ENCODE results near the gene SLC35F4. TPM values are rescaled to one million over a fixed set of nuclear protein-coding genes. Genes with fewer than 3 reads are reported as not detected.

Gene SLC35F4
- total and polyA plus RNA-seq, 2 of the 4 experiments (the other 2 are of a cell fraction), result not detected

- Histone ChIP-seq H3K4me1 (ENCODE audit: control insufficient read depth, insufficient read depth, low read length) (no peaks in the 10 kb centered on the region), H3K9me1 (ENCODE audit: insufficient read depth, low read length) (no peaks in the 10 kb centered on the region), H3K4me3 (ENCODE audit: insufficient read depth, low read depth, low read length) (no peak overlapping the region), H2AK5ac (ENCODE audit: low read depth, low read length) (no peak overlapping the region), H2BK15ac (ENCODE audit: low read depth, low read length) (no peak overlapping the region), H3K27me3 (ENCODE audit: control insufficient read depth, insufficient read depth, low read length) (no peaks in the 10 kb centered on the region), H2BK5ac (ENCODE audit: low read depth, low read length, poor library complexity, severe bottlenecking) (no peak overlapping the region), H2AK9ac (replicated peaks; ENCODE audit: low read depth, low read length, poor library complexity) (no peak overlapping the region), H4K8ac (ENCODE audit: low read depth in 2 of 2, low read length in 2 of 2) (no peak overlapping the region), H3K79me1 (ENCODE audit: low read depth in 1 of 2, low read length in 2 of 2) (no peaks in the 10 kb centered on the region), H2AFZ (replicated peaks; ENCODE audit: low read length, poor library complexity) (no peak overlapping the region), H3K14ac (replicated peaks; ENCODE audit: low read depth, low read length) (no peak overlapping the region), H2BK120ac (ENCODE audit: low read depth, low read length) (no peak overlapping the region), H3K4me2 (ENCODE audit: low read depth, low read length) (no peak overlapping the region), H3K9ac (ENCODE audit: low read depth, low read length) (no peak overlapping the region), H2BK20ac (ENCODE audit: low read depth, low read length) (no peak overlapping the region), H4K20me1 (ENCODE audit: insufficient read depth, low read length) (no peaks in the 10 kb centered on the region), H3K4ac (ENCODE audit: low read depth, low read length) (no peak overlapping the region), H3K9me3 (ENCODE audit: control insufficient read depth, insufficient read depth, low read length) (no peaks in the 10 kb centered on the region), H3K23ac (ENCODE audit: low read depth, low read length) (no peak overlapping the region), H4K91ac (ENCODE audit: insufficient read depth, low read depth, low read length) (no peak overlapping the region), H3K27ac (ENCODE audit: insufficient read depth, low read length) (no peak overlapping the region), H3K36me3 (ENCODE audit: control insufficient read depth, insufficient read depth, low read length) (no peaks in the 10 kb centered on the region), H3K18ac (ENCODE audit: low read depth, low read length) (no peak overlapping the region), H4K5ac (ENCODE audit: low read depth, low read length) (no peak overlapping the region), H3K56ac (ENCODE audit: extremely low read depth, insufficient read depth, low read length) (no peak overlapping the region)
- POLR2A ChIA-PET (ENCODE audit: unreplicated experiment), result no interaction called here
- intact Hi-C loops (cut with micrococcal nuclease), result no loop called here
- no peak for ATAC-seq (ENCODE audit: low read depth)
- BruUV-seq (replicated peaks), result no TSS peak
- dilution Hi-C loops (cut with HindIII; ENCODE audit: low sequenced_read_pairs, unreplicated experiment), result no loop called here
- CTCF ChIA-PET, result no interaction called here
- in situ Hi-C loops (cut with MboI; ENCODE audit: low sequenced_read_pairs), result no loop called here
- no peak for TF ChIP-seq MXI1 (IDR thresholded peaks at IDR 0.05; ENCODE audit: borderline replicate concordance, low read depth, low read length)
- no peak for TF ChIP-seq MAZ (IDR thresholded peaks at IDR 0.05; ENCODE audit: borderline replicate concordance, low read depth, low read length)
- no peak for TF ChIP-seq RAD21 (IDR thresholded peaks at IDR 0.05; ENCODE audit: low read length)
- no peak for TF ChIP-seq BHLHE40 (IDR thresholded peaks at IDR 0.05; ENCODE audit: low read depth, low read length)
- TF ChIP-seq FOS (IDR thresholded peaks at IDR 0.05; ENCODE audit: low read depth, low read length), result no peak
- no peak for TF ChIP-seq SMC3 (IDR thresholded peaks at IDR 0.05; ENCODE audit: low read depth, low read length)
- TF ChIP-seq POLR2A (IDR thresholded peaks at IDR 0.05; ENCODE audit: low read depth, low read length), result no peak
- TF ChIP-seq CTCF (conservative IDR thresholded peaks at IDR 0.05; ENCODE audit: low read depth, low read length), result no peak
- no peak for TF ChIP-seq CHD1 (IDR thresholded peaks at IDR 0.05; ENCODE audit: low read depth, low read length)
- TF ChIP-seq RCOR1 (IDR thresholded peaks at IDR 0.05; ENCODE audit: insufficient replicate concordance, low read length), result no peak
- TF ChIP-seq ELK1 (IDR thresholded peaks at IDR 0.05; ENCODE audit: borderline replicate concordance, low read depth, low read length), result no peak
- no peak for TF ChIP-seq MAFK (IDR thresholded peaks at IDR 0.05; ENCODE audit: low read depth, low read length)
- no peak for TF ChIP-seq CEBPB (IDR thresholded peaks at IDR 0.05; ENCODE audit: low read depth, low read length)
- TF ChIP-seq RFX5 (IDR thresholded peaks at IDR 0.05; ENCODE audit: low read depth, low read length), result no peak
- TF ChIP-seq NFE2L2 (IDR thresholded peaks at IDR 0.05; ENCODE audit: low read depth, low read length), result no peak
- no peak for TF ChIP-seq USF2 (IDR thresholded peaks at IDR 0.05; ENCODE audit: low read depth, low read length)
- WGBS, 2 experiments (ENCODE audit: extremely low coverage in 2 of 2, insufficient read length in 1 of 2), result no CpG with 5 or more reads among the region's 1 CpG
- DNase-seq, result no peak
Measured at GRCh38 chr14:57903954-57904353, 38.1 kb upstream of the SLC35F4 start.
